CD1c-positive myeloid dendritic cell (primary cell): ENCODE data around the gene ST6GALNAC6.
"Not testable (repeated sequence)": the region's sequence is repeated elsewhere in the genome, so short reads cannot be mapped to it uniquely, and the experiment has no call there.

ENCODE experiments used
- DNase-seq: peaks from one replicate; pipeline ENCODE4 v3.0.0-alpha.2; 2016; ENCODE audit errors: extremely low spot score

Gene ST6GALNAC6

GRCh38 chr9:127873886-127874285, 25.5 kb downstream of the ST6GALNAC6 start:
- DNase-seq = no peak

DNA sequence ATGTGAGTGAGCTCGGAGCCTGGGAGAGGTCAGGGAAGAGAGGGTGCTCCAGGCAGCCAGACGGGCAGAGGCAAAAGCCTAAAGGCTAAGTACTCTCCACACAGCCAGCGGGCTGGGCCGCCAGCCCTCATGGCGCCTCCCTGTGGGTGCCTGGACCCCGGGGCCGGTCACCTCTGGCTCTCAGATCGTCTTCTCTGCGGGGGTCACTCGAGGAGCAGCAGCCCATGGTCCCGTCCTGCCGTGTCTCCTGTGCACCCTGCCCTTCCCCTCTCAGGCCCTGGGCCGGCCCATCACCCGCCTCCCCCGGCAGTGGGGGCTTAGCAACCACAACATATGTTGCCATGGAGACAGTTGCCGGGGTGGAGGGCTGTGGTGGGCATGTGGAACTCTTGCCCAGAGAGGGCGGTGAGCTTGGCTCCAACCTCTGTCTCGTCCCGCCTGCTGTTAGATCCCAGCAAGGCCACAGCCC, 26.1 kb downstream of the ST6GALNAC6 start:
- DNase-seq = no peak

- no peak for DNase-seq
Measured at GRCh38 chr9:127872369-127873222, 26.8 kb downstream of the ST6GALNAC6 start.

- peak; percentile 17 for DNase-seq
Measured at GRCh38 chr9:127871531-127871930, 27.9 kb downstream of the ST6GALNAC6 start.

- DNase-seq = no peak
Measured at GRCh38 chr9:127870887-127871286, 28.5 kb downstream of the ST6GALNAC6 start.

- not testable (repeated sequence) for DNase-seq
Measured at GRCh38 chr9:127870153-127870491, 29.3 kb downstream of the ST6GALNAC6 start.

DNA sequence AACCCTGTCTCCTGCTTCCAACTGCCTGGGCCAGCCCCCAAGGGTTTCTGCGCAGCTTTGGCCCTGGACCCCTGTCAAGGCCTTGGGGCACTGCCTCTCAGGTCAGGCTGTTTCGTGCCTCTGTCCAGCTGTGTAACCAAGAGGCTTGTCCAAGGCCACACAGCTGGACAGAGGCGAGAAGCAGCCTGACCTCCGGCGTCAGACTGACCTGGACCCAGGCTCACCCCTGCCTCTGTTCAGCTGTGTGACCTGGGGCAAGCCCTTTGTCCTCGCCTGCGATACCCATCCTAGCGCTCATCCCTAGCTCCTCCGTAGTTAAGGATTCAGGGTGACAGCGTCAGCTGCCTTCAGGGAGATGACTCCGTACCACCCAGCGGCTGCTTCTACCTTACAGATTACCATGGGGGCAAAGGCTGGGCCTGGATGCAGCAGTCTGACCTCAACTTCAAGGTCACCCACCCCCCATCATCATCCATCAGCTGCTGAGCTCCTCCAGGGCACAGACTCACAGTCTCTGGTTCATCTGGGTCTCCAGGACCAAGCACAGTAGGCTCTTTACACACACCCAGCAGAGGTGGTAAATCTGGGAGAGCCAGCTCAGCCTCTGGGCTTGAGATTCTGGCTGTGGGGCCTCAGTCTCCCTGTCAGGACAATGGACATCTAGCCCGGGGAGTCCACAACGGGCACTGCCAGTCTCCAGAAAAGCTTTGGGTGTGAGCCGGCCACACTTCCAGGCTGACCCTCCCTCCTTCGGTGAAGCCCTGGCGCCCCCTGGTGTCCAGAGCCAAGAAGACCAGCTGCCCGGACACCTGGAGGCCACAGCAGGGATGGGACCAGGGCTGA, 29.9 kb downstream of the ST6GALNAC6 start:
- DNase-seq = peak; percentile 92

DNA sequence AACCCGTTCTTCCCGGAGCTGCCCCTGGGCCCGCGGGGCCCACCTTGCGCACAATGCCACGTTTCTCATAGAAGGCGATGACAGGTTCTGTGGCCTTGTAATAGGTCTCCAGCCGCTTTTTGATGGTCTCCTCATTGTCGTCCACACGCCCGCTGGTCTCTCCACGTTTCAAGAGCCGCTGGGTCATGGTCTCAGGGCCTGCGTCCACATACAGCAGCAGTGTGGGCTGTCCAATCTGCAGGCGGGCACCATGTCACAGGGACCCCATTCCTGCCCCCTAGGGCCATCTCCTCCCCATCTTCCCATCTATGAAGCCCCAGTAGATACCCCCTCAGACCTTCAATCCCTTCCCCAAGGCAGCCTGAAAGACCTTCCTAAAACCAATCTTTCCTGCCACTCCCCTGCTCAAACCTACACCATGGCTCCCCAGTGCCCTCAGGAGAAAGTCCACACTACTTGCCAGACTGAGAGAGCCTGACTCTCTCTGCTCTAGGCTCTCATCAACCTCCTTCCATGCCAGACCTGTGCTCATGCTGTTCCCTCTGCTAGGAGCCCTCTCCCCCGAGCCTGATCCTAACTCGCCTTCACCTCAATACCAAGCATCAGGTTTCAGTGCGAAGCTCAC, 31.0 kb downstream of the ST6GALNAC6 start:
- no peak for DNase-seq

GRCh38 chr9:127867356-127868277, 31.8 kb downstream of the ST6GALNAC6 start:
- DNase-seq = no peak

DNA sequence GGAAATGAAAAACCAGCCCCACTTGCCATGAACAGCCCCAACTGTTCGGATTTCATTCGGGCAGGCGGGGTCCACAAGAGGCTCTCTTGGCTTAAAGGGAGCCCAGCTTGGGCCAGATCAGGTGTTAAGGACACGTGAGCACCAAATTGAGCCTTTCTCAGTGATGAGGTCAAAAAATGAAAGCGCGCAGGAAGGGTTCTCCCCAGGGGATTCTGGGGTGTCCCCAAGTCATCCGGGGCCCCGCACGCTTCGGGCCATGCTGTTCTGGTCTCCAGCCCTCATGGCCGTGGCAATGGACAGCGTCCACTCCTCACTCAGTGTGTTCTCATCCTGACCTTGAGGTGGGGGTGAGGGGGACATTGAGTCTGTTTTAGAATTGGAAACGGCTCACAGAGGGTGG, 32.9 kb downstream of the ST6GALNAC6 start:
- no peak for DNase-seq

- no peak for DNase-seq
Measured at GRCh38 chr9:127865645-127866464, 33.5 kb downstream of the ST6GALNAC6 start.

DNA sequence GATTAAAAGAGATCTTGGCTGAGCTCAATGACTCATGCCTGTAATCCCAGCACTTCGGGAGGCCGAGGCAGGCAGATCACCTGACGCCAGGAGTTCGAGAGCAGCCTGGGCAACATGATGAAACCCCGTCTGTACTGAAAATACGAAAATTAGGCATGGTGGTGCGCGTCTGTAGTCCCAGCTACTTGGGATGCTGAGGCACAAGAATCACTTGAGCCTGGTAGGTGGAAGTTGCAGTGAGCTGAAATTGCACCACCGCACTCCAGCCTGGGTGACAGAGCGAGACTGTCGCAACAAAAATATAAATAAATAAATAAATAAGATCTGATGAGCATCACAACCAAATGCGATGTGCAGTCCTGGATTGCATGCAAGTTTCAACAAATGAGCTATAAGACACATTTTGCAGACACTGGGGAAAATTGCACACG, 36.2 kb downstream of the ST6GALNAC6 start:
- peak; percentile 61 for DNase-seq

DNA sequence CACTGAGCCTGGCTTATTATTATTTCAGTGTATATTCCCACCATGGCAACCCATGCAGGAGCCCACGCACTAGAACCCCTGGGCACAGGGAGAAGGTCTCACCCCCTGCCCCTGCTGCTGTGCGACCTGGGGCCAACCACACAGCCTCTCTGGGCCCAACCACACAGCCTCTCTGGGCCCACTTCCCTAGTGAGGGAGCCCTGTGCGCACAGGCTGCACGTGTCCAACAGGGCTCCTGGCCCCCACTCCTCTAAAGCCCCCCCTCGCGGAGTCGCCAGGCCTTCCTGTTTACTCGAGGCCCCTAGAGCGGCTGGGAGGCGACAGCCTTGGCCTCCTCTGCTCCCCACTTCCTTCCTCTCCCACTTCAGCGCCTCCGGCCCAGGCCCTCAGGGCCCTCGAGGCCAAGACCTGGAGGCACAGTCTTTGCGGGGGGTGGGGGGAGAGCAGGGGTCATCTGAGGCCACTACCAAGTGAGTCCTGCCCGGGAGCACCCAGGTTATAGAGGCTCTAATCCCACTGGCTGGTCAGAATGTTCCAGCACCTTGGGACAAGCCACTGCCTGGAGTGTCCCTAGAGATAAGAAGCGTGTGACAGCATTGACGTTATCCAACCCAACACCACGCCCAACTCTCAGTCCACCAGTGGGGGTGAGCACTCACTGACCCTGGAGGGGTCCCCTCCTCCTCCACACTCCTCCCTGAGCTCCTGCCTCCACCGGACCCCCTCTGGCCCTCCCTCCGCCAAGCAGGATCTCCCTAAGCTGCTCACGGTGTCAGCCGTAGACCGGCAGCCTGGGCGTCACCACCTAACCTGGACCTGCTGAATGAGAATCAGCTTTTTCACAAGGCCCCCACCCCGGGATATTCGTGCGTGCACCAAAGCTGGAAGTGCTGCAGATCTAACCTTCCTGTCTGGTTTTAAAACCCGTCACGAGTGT, 37.1 kb downstream of the ST6GALNAC6 start:
- peak; percentile 87 for DNase-seq

- no peak for DNase-seq
Measured at GRCh38 chr9:127860779-127861178, 38.6 kb downstream of the ST6GALNAC6 start.

DNA sequence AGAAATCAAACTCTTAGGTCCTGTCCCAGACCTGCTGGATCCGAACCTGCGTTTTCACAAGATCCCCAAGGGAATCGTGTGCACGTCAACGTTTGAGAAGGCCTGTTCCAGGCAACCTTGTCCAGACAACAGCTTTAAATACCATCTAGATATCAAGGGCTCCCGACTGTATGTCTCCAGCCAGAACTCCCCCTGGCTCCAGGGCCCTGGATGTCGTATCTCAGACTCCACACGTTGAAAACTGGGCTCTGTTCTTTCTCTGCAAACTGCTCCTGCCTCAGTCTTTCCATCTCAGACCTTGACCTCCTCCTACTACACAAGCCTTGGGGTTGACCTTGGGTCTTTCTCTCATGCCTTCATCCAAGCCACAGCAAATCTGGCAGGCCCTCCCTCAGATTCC, 39.1 kb downstream of the ST6GALNAC6 start:
- no peak for DNase-seq

- no peak for DNase-seq
Measured at GRCh38 chr9:127858041-127858512, 41.3 kb downstream of the ST6GALNAC6 start.

- DNase-seq = no peak
Measured at GRCh38 chr9:127857278-127857677, 42.1 kb downstream of the ST6GALNAC6 start.

DNA sequence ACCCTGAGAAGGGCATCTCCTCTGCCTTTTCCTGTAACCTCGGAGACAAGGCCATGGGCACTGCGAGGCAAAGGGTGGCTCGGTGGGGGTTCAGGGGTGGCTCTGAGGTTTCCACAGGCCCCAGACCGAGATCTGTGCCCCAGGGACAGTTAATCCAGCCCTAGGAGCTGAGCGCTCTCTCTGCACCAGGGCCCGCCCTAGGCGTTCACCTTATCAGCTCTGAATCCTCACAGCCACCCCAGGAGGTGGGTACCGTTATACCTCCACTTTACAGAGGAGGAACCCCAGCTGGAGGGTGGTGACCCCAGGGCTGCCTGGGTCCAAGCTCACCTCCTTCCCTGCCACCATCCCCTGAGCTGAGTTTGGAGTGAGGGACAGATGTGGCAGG, 42.7 kb downstream of the ST6GALNAC6 start:
- DNase-seq = no peak

- no peak for DNase-seq
Measured at GRCh38 chr9:127856094-127856728, 43.2 kb downstream of the ST6GALNAC6 start.
